ENCODE measurements around the gene TUBB1.

DNA sequence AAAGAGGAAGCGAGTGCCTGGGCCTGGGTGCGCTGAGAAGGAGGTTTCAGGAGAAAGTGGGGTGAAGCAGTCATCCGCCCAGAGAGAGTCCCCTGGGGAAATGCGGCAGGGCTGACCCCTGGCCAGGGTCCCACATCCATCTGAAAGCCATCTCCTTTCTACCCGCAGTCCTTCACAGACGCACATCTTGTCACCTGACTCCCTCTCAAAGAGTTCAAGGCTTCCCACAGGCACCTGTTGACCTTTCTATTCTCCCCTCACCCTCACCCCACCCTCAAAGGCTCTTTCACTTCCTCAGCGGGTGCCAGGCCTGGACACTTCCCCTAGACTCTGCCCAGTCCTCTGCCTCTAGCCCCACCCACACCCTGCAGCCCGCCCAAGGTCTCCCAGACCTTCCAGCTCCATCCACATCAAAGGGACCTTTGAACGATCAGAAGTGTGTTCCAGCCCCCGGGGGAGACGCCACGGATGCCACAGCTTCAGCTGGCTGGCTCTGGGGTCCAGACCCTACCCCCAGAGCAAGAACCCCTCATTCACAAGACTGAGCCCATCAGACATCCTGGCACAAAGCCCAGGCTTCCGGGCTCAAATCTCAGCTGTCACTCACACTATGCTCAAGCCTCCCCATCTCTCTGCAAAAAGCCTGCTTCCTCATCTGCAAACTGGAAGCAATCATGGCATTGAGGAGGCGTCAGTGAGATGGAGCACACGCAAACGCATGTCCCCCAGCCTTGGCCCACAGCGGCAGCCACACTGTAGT is 14.3 kb upstream of the TUBB1 start:
- no peak for TF ChIP-seq MYNN (tag by site-specific recombination; IDR thresholded peaks at IDR 0.05; ENCODE audit: borderline replicate concordance)
- TF ChIP-seq ZNF670 (tag by site-specific recombination; IDR thresholded peaks at IDR 0.05; ENCODE audit: low read depth), result no peak
